Activated T-helper 1 cell treated with anti-CD3 and anti-CD28 coated beads, Interleukin-2, amount 50 U/mL, for 16 hours (primary cell): Measurements from ENCODE around the gene MFAP1.

Source experiments
- DNase-seq, 2 donors: peaks; one replicate each; pipeline ENCODE4 v3.0.0-alpha.2; 2020; ENCODE audit warnings: low read depth in 1 of 2, low spot score in 1 of 2

MFAP1 gene

GRCh38 chr15:43776718-43777266 is 47.7 kb downstream of the MFAP1 start, which contains the start of gene ELL3:
ELL3 (minus strand) TSS chr15:43776966; CDS start chr15:43776901, 65 bp downstream.
- peak; percentile 55 to 61 for DNase-seq

- DNase-seq = no peak
Observed at GRCh38 chr15:43776101-43776717, 48.3 kb downstream of the MFAP1 start.

- no peak for DNase-seq
Observed at GRCh38 chr15:43775411-43775965, 49.0 kb downstream of the MFAP1 start.

- DNase-seq = no peak
Observed at GRCh38 chr15:43774062-43774461, 50.4 kb downstream of the MFAP1 start.

GRCh38 chr15:43772624-43773023 is 51.9 kb downstream of the MFAP1 start:
- no peak for DNase-seq

- DNase-seq = no peak
Observed at GRCh38 chr15:43771816-43772215, 52.7 kb downstream of the MFAP1 start.

GRCh38 chr15:43769584-43770228 is 54.8 kb downstream of the MFAP1 start:
- no peak for DNase-seq

GRCh38 chr15:43763819-43764446 is 60.6 kb downstream of the MFAP1 start:
- DNase-seq = no peak

GRCh38 chr15:43762824-43763223 is 61.7 kb downstream of the MFAP1 start:
- no peak for DNase-seq
